ENCODE data around the gene KIAA1549. TPM values are rescaled to one million over a fixed set of nuclear protein-coding genes. Genes with fewer than 3 reads are reported as not detected.

Gene KIAA1549
- total RNA-seq, 1 donor: 3.7 TPM

GRCh38 chr7:138895679-138896078 lies 85.5 kb downstream of the KIAA1549 start:
- no peak overlapping the region for H3K4me3 ChIP-seq (ENCODE audit: low read depth, low read length)
- no peak for DNase-seq (ENCODE audit: low read depth)
- TF ChIP-seq CTCF (IDR thresholded peaks at IDR 0.05; ENCODE audit: insufficient read depth, low read length): no peak

GRCh38 chr7:138893258-138893657 lies 87.9 kb downstream of the KIAA1549 start:
- H3K4me3 ChIP-seq (ENCODE audit: low read depth, low read length): no peak overlapping the region
- TF ChIP-seq CTCF (IDR thresholded peaks at IDR 0.05; ENCODE audit: insufficient read depth, low read length): no peak
- no peak for DNase-seq (ENCODE audit: low read depth)

GRCh38 chr7:138892812-138893211 lies 88.4 kb downstream of the KIAA1549 start:
- DNase-seq (ENCODE audit: low read depth): no peak
- no peak overlapping the region for H3K4me3 ChIP-seq (ENCODE audit: low read depth, low read length)
- TF ChIP-seq CTCF (IDR thresholded peaks at IDR 0.05; ENCODE audit: insufficient read depth, low read length): no peak

GRCh38 chr7:138892006-138892630 lies 89.1 kb downstream of the KIAA1549 start:
- TF ChIP-seq CTCF (IDR thresholded peaks at IDR 0.05; ENCODE audit: insufficient read depth, low read length): no peak
- H3K4me3 ChIP-seq (ENCODE audit: low read depth, low read length): no peak overlapping the region
- DNase-seq (ENCODE audit: low read depth): no peak

- TF ChIP-seq CTCF (IDR thresholded peaks at IDR 0.05; ENCODE audit: insufficient read depth, low read length): no peak
- DNase-seq (ENCODE audit: low read depth): peak; percentile 81
- H3K4me3 ChIP-seq (ENCODE audit: low read depth, low read length): no peak overlapping the region
Measured at GRCh38 chr7:138891446-138891810, 89.8 kb downstream of the KIAA1549 start.

- DNase-seq (ENCODE audit: low read depth): peak; percentile 86
- H3K4me3 ChIP-seq (ENCODE audit: low read depth, low read length): no peak overlapping the region
Measured at GRCh38 chr7:138890499-138891445, 90.4 kb downstream of the KIAA1549 start.

More at GRCh38 chr7:138890499-138891445, 90.4 kb downstream of the KIAA1549 start:
- no peak for TF ChIP-seq CTCF (IDR thresholded peaks at IDR 0.05; ENCODE audit: insufficient read depth, low read length)

All from fibroblast of the aortic adventitia (primary cell).